IMR-90 (cell line): Measurements from ENCODE around the gene PARP16. TPM values are rescaled to one million over a fixed set of nuclear protein-coding genes. Genes with fewer than 3 reads are reported as not detected.

Experiments used
- ATAC-seq: fragments of 200-7000 bp; cut with Tn5 transposase; 2 replicates; pipeline ENCODE4 v1.9.1; 2020; ENCODE audit warnings: low read depth, mild to moderate bottlenecking, moderate library complexity
- BruUV-seq: library from RNA; stranded (reverse); fragments of 400-500 nt; replicated peaks from 2 replicates; lab custom pipeline; 2021; lab: Mats Ljungman, UMichigan
- CTCF ChIA-PET: fragments of 300-600 bp; formaldehyde crosslinking; extraction: SDS; loops from one replicate; lab custom pipeline; 2021; ENCODE audit warnings: antibody characterized with exemption; lab: Yijun Ruan, JAX
- POLR2A ChIA-PET: fragments of 300-600 bp; sonication (Branson Sonifier 250); formaldehyde crosslinking; loops from one replicate; lab custom pipeline; 2022; ENCODE audit warnings: antibody characterized with exemption; ENCODE audit not compliant: unreplicated experiment; lab: Charles Lee
- DNase-seq: peaks from one replicate; pipeline ENCODE4 v3.0.0; 2013
- H2AFZ ChIP-seq: replicated peaks from 2 replicates; pipeline ENCODE3; 2013; ENCODE audit warnings: low read length, mild to moderate bottlenecking; ENCODE audit not compliant: poor library complexity
- H2AK5ac ChIP-seq: 2 replicates; pipeline ENCODE4 v1.6.1; 2013; ENCODE audit warnings: low read depth, low read length, inconsistent platforms
- H2AK9ac ChIP-seq: replicated peaks from 2 replicates; pipeline ENCODE3; 2013; ENCODE audit warnings: mild to moderate bottlenecking, low read depth, low read length, moderate library complexity; ENCODE audit not compliant: poor library complexity
- H2BK120ac ChIP-seq: 2 replicates; pipeline ENCODE4 v1.6.1; 2013; ENCODE audit warnings: low read depth, low read length, inconsistent platforms
- H2BK15ac ChIP-seq: 3 replicates; pipeline ENCODE4 v1.6.1; 2013; ENCODE audit warnings: low read depth, low read length, inconsistent platforms
- H2BK20ac ChIP-seq: 2 replicates; pipeline ENCODE4 v1.6.1; 2013; ENCODE audit warnings: low read depth, mild to moderate bottlenecking, inconsistent platforms, low read length, moderate library complexity
- H2BK5ac ChIP-seq: 2 replicates; pipeline ENCODE4 v1.6.1; 2013; ENCODE audit warnings: mild to moderate bottlenecking, low read depth, low read length, inconsistent platforms; ENCODE audit not compliant: poor library complexity, severe bottlenecking
- H3K14ac ChIP-seq: replicated peaks from 2 replicates; pipeline ENCODE4 v1.6.1; 2013; ENCODE audit warnings: low read depth, low read length, inconsistent platforms
- H3K18ac ChIP-seq: 2 replicates; pipeline ENCODE4 v1.6.1; 2013; ENCODE audit warnings: low read depth, low read length, control low read depth
- H3K23ac ChIP-seq: 2 replicates; pipeline ENCODE4 v1.6.1; 2013; ENCODE audit warnings: low read depth, low read length, inconsistent platforms
- H3K27ac ChIP-seq: 2 replicates; pipeline ENCODE4 v1.5.1; 2013; ENCODE audit warnings: mild to moderate bottlenecking, control low read depth, low read length; ENCODE audit not compliant: insufficient read depth
- H3K27me3 ChIP-seq: 2 replicates; pipeline ENCODE4 v1.6.1; 2013; ENCODE audit warnings: low read length; ENCODE audit not compliant: control insufficient read depth, insufficient read depth
- H3K36me3 ChIP-seq: 2 replicates; pipeline ENCODE4 v1.6.1; 2013; ENCODE audit warnings: low read length, mixed read lengths; ENCODE audit not compliant: control insufficient read depth, insufficient read depth
- H3K4ac ChIP-seq: 2 replicates; pipeline ENCODE4 v1.6.1; 2013; ENCODE audit warnings: low read depth, low read length, inconsistent platforms
- H3K4me1 ChIP-seq: 2 replicates; pipeline ENCODE4 v1.6.1; 2013; ENCODE audit warnings: low read length, mixed read lengths; ENCODE audit not compliant: control insufficient read depth, insufficient read depth
- H3K4me2 ChIP-seq: 2 replicates; pipeline ENCODE4 v1.6.1; 2013; ENCODE audit warnings: low read depth, mild to moderate bottlenecking, control low read depth, low read length, moderate library complexity
- H3K4me3 ChIP-seq: 2 replicates; pipeline ENCODE4 v1.5.1; 2013; ENCODE audit warnings: low read depth, mild to moderate bottlenecking, control low read depth, low read length, moderate library complexity; ENCODE audit not compliant: insufficient read depth
- H3K56ac ChIP-seq: 2 replicates; pipeline ENCODE4 v1.6.1; 2013; ENCODE audit warnings: low read length, inconsistent platforms; ENCODE audit not compliant: insufficient read depth; ENCODE audit errors: extremely low read depth
- H3K79me1 ChIP-seq, 2 experiments: 2 replicates each; pipeline ENCODE4 v1.6.1; 2013; ENCODE audit warnings: low read length in 2 of 2, inconsistent platforms in 1 of 2, low read depth in 1 of 2
- H3K9ac ChIP-seq: 2 replicates; pipeline ENCODE4 v1.6.1; 2013; ENCODE audit warnings: low read depth, low read length, control low read depth
- H3K9me1 ChIP-seq: 2 replicates; pipeline ENCODE4 v1.6.1; 2013; ENCODE audit warnings: low read length, inconsistent platforms; ENCODE audit not compliant: insufficient read depth
- H3K9me3 ChIP-seq: 2 replicates; pipeline ENCODE4 v1.6.1; 2013; ENCODE audit warnings: low read length; ENCODE audit not compliant: control insufficient read depth, insufficient read depth
- H4K20me1 ChIP-seq: 2 replicates; pipeline ENCODE4 v1.6.1; 2013; ENCODE audit warnings: low read length, inconsistent platforms; ENCODE audit not compliant: insufficient read depth
- H4K5ac ChIP-seq: 2 replicates; pipeline ENCODE4 v1.6.1; 2013; ENCODE audit warnings: mild to moderate bottlenecking, low read depth, low read length, control low read depth
- H4K8ac ChIP-seq, 2 experiments: 2 replicates each; pipeline ENCODE4 v1.6.1; 2013; ENCODE audit warnings: low read depth in 2 of 2, low read length in 2 of 2, control low read depth in 1 of 2, inconsistent platforms in 1 of 2
- H4K91ac ChIP-seq: 2 replicates; pipeline ENCODE4 v1.6.1; 2013; ENCODE audit warnings: low read depth, low read length, inconsistent platforms; ENCODE audit not compliant: insufficient read depth
- BHLHE40 ChIP-seq: fragments of 150-350 bp; IDR thresholded peaks from 2 replicates; pipeline ENCODE4 v1.6.1; 2016; ENCODE audit warnings: mild to moderate bottlenecking, low read depth, low read length
- FOS ChIP-seq: fragments of 150-350 bp; IDR thresholded peaks from 2 replicates; pipeline ENCODE4 v1.6.1; 2016; ENCODE audit warnings: low read depth, low read length
- MAZ ChIP-seq: IDR thresholded peaks from 2 replicates; pipeline ENCODE4 v1.6.1; 2012; ENCODE audit warnings: low read depth, mild to moderate bottlenecking, low read length, improper control_type of control experiment, moderate library complexity, borderline replicate concordance
- POLR2A ChIP-seq: IDR thresholded peaks from 2 replicates; pipeline ENCODE4 v1.6.1; 2012; ENCODE audit warnings: mild to moderate bottlenecking, low read depth, low read length
- RCOR1 ChIP-seq: IDR thresholded peaks from 2 replicates; pipeline ENCODE4 v1.6.1; 2012; ENCODE audit warnings: mild to moderate bottlenecking, low read length, improper control_type of control experiment; ENCODE audit not compliant: insufficient replicate concordance
- SMC3 ChIP-seq: fragments of 150-350 bp; IDR thresholded peaks from 2 replicates; pipeline ENCODE4 v1.6.1; 2016; ENCODE audit warnings: low read depth, mild to moderate bottlenecking, antibody characterized with exemption, low read length, moderate library complexity
- WGBS, 2 experiments: methylation state at CpG; one replicate each; pipeline versions ENCODE4 v1.1.5 to v1.1.7; 2013; ENCODE audit warnings: missing lambda C conversion rate in 2 of 2; ENCODE audit not compliant: insufficient read length in 1 of 2; ENCODE audit errors: extremely low coverage in 2 of 2; 5-methylcytosine and 5-hydroxymethylcytosine counted together
- dilution Hi-C: fragments of 300-500 bp; cut with HindIII; formaldehyde crosslinking; loops from one replicate; pipeline ENCODE4 v1.14.3; 2018; ENCODE audit warnings: low sequenced_read_pairs; ENCODE audit not compliant: unreplicated experiment
- in situ Hi-C: fragments of 300-500 bp; cut with MboI; formaldehyde crosslinking; loops from 3 replicates; pipeline ENCODE4 v1.14.3; 2019; ENCODE audit warnings: low sequenced_read_pairs, inconsistent platforms, mixed read lengths
- intact Hi-C: fragments of 100-400 bp; cut with micrococcal nuclease; formaldehyde crosslinking; loops from 2 replicates; pipeline ENCODE4 v1.10.0; 2022
- polyA plus RNA-seq, 3 experiments: library from polyadenylated mRNA; depleted of rRNA; stranded (reverse); fragments of >200 nt; gene quantifications; 2 replicates each; pipeline ENCODE4 v1.2.3, GENCODE V29; 2012; ENCODE audit warnings: low replicate concordance in 1 of 3
- total RNA-seq: library from RNA; depleted of rRNA; stranded (reverse); fragments of >200 nt; gene quantifications from 2 replicates; pipeline ENCODE4 v1.2.3, GENCODE V29; 2012
- TF ChIP-seq, protein P1 (sequence below): fragments of 150-350 bp; IDR thresholded peaks from 2 replicates; pipeline ENCODE4 v1.6.1; 2017; ENCODE audit warnings: mild to moderate bottlenecking, antibody characterized with exemption, low read length, low read depth

PARP16 gene
- total and polyA plus RNA-seq, 2 of the 4 experiments (the other 2 are of a cell fraction) = 1.3 to 5.0 TPM

DNA sequence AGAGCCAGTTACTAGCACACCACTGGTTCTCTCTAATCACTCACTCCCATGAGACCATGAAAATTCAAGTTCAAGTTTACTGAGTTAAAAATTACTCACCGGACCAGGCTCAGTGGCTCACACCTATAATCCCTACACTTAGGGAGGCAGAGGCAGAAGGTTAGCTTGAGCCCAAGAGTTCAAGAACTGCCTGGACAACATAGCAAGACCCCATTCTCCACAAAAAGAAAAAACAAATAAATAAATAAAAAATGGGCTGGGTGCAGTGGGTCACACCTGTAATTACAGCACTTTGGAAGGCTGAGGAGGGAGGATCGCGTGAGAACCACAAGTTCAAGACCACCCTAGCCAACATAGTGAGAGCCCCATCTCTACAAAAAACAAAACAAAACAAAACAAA lies 54.2 kb downstream of the PARP16 start:
- no peaks in the 10 kb centered on the region for H3K36me3 ChIP-seq
- dilution Hi-C loops = no loop called here
- no peak overlapping the region for H3K9ac ChIP-seq
- no peak overlapping the region for H2BK20ac ChIP-seq
- no peak overlapping the region for H3K23ac ChIP-seq
- no peak for DNase-seq
- H3K9me1 ChIP-seq = no peaks in the 10 kb centered on the region
- H4K5ac ChIP-seq = no peak overlapping the region
- H2BK120ac ChIP-seq = no peak overlapping the region
- POLR2A ChIA-PET = no interaction called here
- H4K91ac ChIP-seq = no peak overlapping the region
- H3K4me2 ChIP-seq = no peak overlapping the region
- intact Hi-C loops = no loop called here
- no peak overlapping the region for H2BK15ac ChIP-seq
- H3K14ac ChIP-seq = no peak overlapping the region
- no peaks in the 10 kb centered on the region for H3K79me1 ChIP-seq
- H4K8ac ChIP-seq = no peak overlapping the region
- WGBS, 2 experiments = no CpG with 5 or more reads among the region's 3 CpGs
- H3K4ac ChIP-seq = no peak overlapping the region
- H3K56ac ChIP-seq = no peak overlapping the region
- no peak for TF ChIP-seq MAZ
- TF ChIP-seq POLR2A = no peak
- TF ChIP-seq SMC3 = no peak
- TF ChIP-seq, protein P1, sequence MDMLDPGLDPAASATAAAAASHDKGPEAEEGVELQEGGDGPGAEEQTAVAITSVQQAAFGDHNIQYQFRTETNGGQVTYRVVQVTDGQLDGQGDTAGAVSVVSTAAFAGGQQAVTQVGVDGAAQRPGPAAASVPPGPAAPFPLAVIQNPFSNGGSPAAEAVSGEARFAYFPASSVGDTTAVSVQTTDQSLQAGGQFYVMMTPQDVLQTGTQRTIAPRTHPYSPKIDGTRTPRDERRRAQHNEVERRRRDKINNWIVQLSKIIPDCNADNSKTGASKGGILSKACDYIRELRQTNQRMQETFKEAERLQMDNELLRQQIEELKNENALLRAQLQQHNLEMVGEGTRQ = no peak
- no peak for TF ChIP-seq FOS
- TF ChIP-seq BHLHE40 = no peak
- TF ChIP-seq RCOR1 = no peak
- no peaks in the 10 kb centered on the region for H3K9me3 ChIP-seq
- ATAC-seq = no peak
- no TSS peak for BruUV-seq
- H3K4me1 ChIP-seq = no peaks in the 10 kb centered on the region
- H2AK9ac ChIP-seq = no peak overlapping the region
- no peak overlapping the region for H2AK5ac ChIP-seq
- H2BK5ac ChIP-seq = no peak overlapping the region
- CTCF ChIA-PET = no interaction called here
- H3K27ac ChIP-seq = no peak overlapping the region
- no peak overlapping the region for H3K18ac ChIP-seq
- no peak overlapping the region for H3K4me3 ChIP-seq
- H2AFZ ChIP-seq = no peak overlapping the region
- peaks cover 5% of the 10 kb centered on the region; the same call in 1 of the 2 replicates for H3K27me3 ChIP-seq
- no peaks in the 10 kb centered on the region for H4K20me1 ChIP-seq
- in situ Hi-C loops = no loop called here
